ENCODE measurements around the gene ABI1. TPM values are rescaled to one million over a fixed set of nuclear protein-coding genes. Genes with fewer than 3 reads are reported as not detected.
A peak's percentile ranks its signal among the peaks of the same experiment; 100 is the strongest.

Gene ABI1
- total RNA-seq (2021): 27.9 to 33.9 TPM (median 29.3 TPM) in 3 replicates
- Bru-seq, nascent RNA: percentile 78 among the genes with signal in this experiment
- long read RNA-seq, experiment 1, transcript ABI1-209 (9 exons, 3,441 nt): minor isoform, 18 of 205 reads
- long read RNA-seq, experiment 1, transcript ABI1-205 (10 exons, 3,516 nt): major isoform, 78 of 205 reads
- long read RNA-seq, experiment 1, transcript ABI1-208 (10 exons, 3,515 nt): minor isoform, 40 of 205 reads
- long read RNA-seq, experiment 1, partial matches to known transcripts: 12 of 205 reads
- long read RNA-seq, experiment 1, other reads (novel, unspliced or antisense): 56 of 205 reads
- long read RNA-seq, experiment 2, transcript ABI1-205 (10 exons, 3,516 nt): major isoform, 9 of 41 reads
- long read RNA-seq, experiment 2, partial matches to known transcripts: 10 of 41 reads
- long read RNA-seq, experiment 2, other reads (novel, unspliced or antisense): 16 of 41 reads
- long read RNA-seq, experiment 3, transcript ABI1-205 (10 exons, 3,516 nt): major isoform, 16 of 35 reads
- long read RNA-seq, experiment 3, transcript ABI1-208 (10 exons, 3,515 nt): minor isoform, 9 of 35 reads
- long read RNA-seq, experiment 3, partial matches to known transcripts: 0 of 35 reads
- long read RNA-seq, experiment 3, other reads (novel, unspliced or antisense): 8 of 35 reads

- Mint-ChIP-seq H3K27ac (peak within 1 kb of the TSS; percentile 100), H3K36me3 (no peaks in the 10 kb centered on the region; the same call in 1 of the 2 replicates), H3K4me1 (peaks cover 23% of the 10 kb centered on the region), H3K27me3 (ENCODE audit: low read depth) (no peaks in the 10 kb centered on the region), H3K9me3 (no peaks in the 10 kb centered on the region), H3K4me3 (peak within 1 kb of the TSS; percentile 99)
- ATAC-seq (peak; percentile 95), DNase-seq (ENCODE audit: low spot score) (peak; percentile 98)
- ChIA-PET POLR2A (interaction anchor here (0.5 to 1.7 kb wide), 4 partner anchors 135 to 345 kb away, joined by 3 to 5 read pairs (median 4); no protein-coding TSS in a partner anchor), CTCF (interaction anchor here (1.0 to 2.1 kb wide), 8 partner anchors 10 to 210 kb away, joined by 3 to 9 read pairs (median 4); no protein-coding TSS in a partner anchor)
- TF ChIP-seq GRHL2 (CRISPR knock-in tag; IDR thresholded peaks at IDR 0.05; ENCODE audit: insufficient replicate concordance, severe bottlenecking) (no peak), SMAD3 (CRISPR knock-in tag; IDR thresholded peaks at IDR 0.05; ENCODE audit: borderline replicate concordance) (peak; percentile 60; the same call in 1 of the 2 replicates), ETV6 (CRISPR knock-in tag; IDR thresholded peaks at IDR 0.05) (peak; percentile 82), FOXK1 (CRISPR knock-in tag; IDR thresholded peaks at IDR 0.05) (0 out of 2 replicates have a peak, but pooled peaks have one; percentile 38), ZNF263 (CRISPR knock-in tag; IDR thresholded peaks at IDR 0.05; ENCODE audit: low read depth) (peak; percentile 66; the same call in 1 of the 2 replicates), MYBL2 (CRISPR knock-in tag; IDR thresholded peaks at IDR 0.05) (0 out of 2 replicates have a peak, but pooled peaks have one; percentile 71), SP1 (CRISPR knock-in tag; conservative IDR thresholded peaks at IDR 0.05) (peak; percentile 32; the same call in 1 of the 2 replicates), GABPB1 (CRISPR knock-in tag; IDR thresholded peaks at IDR 0.05) (peak; percentile 28; the same call in 1 of the 2 replicates), ZNF232 (CRISPR knock-in tag; IDR thresholded peaks at IDR 0.05) (0 out of 2 replicates have a peak, but pooled peaks have one; percentile 60), ATF1 (CRISPR knock-in tag; IDR thresholded peaks at IDR 0.05) (no peak), MLX (CRISPR knock-in tag; IDR thresholded peaks at IDR 0.05) (no peak), MAX (CRISPR knock-in tag; IDR thresholded peaks at IDR 0.05) (peak; percentile 48; the same call in 1 of the 2 replicates)
- TF ChIP-seq, protein P1, sequence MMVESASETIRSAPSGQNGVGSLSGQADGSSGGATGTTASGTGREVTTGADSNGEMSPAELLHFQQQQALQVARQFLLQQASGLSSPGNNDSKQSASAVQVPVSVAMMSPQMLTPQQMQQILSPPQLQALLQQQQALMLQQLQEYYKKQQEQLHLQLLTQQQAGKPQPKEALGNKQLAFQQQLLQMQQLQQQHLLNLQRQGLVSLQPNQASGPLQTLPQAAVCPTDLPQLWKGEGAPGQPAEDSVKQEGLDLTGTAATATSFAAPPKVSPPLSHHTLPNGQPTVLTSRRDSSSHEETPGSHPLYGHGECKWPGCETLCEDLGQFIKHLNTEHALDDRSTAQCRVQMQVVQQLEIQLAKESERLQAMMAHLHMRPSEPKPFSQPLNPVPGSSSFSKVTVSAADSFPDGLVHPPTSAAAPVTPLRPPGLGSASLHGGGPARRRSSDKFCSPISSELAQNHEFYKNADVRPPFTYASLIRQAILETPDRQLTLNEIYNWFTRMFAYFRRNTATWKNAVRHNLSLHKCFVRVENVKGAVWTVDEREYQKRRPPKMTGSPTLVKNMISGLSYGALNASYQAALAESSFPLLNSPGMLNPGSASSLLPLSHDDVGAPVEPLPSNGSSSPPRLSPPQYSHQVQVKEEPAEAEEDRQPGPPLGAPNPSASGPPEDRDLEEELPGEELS (CRISPR knock-in tag; IDR thresholded peaks at IDR 0.05): 0 out of 2 replicates have a peak, but pooled peaks have one; percentile 63
- TF ChIP-seq, protein P2, sequence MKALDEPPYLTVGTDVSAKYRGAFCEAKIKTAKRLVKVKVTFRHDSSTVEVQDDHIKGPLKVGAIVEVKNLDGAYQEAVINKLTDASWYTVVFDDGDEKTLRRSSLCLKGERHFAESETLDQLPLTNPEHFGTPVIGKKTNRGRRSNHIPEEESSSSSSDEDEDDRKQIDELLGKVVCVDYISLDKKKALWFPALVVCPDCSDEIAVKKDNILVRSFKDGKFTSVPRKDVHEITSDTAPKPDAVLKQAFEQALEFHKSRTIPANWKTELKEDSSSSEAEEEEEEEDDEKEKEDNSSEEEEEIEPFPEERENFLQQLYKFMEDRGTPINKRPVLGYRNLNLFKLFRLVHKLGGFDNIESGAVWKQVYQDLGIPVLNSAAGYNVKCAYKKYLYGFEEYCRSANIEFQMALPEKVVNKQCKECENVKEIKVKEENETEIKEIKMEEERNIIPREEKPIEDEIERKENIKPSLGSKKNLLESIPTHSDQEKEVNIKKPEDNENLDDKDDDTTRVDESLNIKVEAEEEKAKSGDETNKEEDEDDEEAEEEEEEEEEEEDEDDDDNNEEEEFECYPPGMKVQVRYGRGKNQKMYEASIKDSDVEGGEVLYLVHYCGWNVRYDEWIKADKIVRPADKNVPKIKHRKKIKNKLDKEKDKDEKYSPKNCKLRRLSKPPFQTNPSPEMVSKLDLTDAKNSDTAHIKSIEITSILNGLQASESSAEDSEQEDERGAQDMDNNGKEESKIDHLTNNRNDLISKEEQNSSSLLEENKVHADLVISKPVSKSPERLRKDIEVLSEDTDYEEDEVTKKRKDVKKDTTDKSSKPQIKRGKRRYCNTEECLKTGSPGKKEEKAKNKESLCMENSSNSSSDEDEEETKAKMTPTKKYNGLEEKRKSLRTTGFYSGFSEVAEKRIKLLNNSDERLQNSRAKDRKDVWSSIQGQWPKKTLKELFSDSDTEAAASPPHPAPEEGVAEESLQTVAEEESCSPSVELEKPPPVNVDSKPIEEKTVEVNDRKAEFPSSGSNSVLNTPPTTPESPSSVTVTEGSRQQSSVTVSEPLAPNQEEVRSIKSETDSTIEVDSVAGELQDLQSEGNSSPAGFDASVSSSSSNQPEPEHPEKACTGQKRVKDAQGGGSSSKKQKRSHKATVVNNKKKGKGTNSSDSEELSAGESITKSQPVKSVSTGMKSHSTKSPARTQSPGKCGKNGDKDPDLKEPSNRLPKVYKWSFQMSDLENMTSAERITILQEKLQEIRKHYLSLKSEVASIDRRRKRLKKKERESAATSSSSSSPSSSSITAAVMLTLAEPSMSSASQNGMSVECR (CRISPR knock-in tag; IDR thresholded peaks at IDR 0.05; ENCODE audit: borderline replicate concordance): no peak; the same call in 1 of the 2 replicates
- TF ChIP-seq, protein P3, sequence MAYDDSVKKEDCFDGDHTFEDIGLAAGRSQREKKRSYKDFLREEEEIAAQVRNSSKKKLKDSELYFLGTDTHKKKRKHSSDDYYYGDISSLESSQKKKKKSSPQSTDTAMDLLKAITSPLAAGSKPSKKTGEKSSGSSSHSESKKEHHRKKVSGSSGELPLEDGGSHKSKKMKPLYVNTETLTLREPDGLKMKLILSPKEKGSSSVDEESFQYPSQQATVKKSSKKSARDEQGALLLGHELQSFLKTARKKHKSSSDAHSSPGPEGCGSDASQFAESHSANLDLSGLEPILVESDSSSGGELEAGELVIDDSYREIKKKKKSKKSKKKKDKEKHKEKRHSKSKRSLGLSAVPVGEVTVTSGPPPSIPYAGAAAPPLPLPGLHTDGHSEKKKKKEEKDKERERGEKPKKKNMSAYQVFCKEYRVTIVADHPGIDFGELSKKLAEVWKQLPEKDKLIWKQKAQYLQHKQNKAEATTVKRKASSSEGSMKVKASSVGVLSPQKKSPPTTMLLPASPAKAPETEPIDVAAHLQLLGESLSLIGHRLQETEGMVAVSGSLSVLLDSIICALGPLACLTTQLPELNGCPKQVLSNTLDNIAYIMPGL (CRISPR knock-in tag; IDR thresholded peaks at IDR 0.05): peak; percentile 52; the same call in 1 of the 2 replicates
- TF ChIP-seq, protein P4, sequence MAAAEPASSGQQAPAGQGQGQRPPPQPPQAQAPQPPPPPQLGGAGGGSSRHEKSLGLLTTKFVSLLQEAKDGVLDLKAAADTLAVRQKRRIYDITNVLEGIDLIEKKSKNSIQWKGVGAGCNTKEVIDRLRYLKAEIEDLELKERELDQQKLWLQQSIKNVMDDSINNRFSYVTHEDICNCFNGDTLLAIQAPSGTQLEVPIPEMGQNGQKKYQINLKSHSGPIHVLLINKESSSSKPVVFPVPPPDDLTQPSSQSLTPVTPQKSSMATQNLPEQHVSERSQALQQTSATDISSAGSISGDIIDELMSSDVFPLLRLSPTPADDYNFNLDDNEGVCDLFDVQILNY (CRISPR knock-in tag; IDR thresholded peaks at IDR 0.05): 0 out of 2 replicates have a peak, but pooled peaks have one; percentile 61
- TF ChIP-seq, protein P5, sequence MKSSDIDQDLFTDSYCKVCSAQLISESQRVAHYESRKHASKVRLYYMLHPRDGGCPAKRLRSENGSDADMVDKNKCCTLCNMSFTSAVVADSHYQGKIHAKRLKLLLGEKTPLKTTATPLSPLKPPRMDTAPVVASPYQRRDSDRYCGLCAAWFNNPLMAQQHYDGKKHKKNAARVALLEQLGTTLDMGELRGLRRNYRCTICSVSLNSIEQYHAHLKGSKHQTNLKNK (CRISPR knock-in tag; IDR thresholded peaks at IDR 0.05): no peak
Observed at GRCh38 chr10:26860443-26861204, at the start of gene ABI1. Gene ABI1, minus strand, starts transcription at chr10:26860958. Its CDS starts 95 bp downstream, at chr10:26860863.
